GM23338 (cell line): Measurements from ENCODE around the gene UHRF1.

Experiments used
- EZH2 ChIP-seq: fragments of 200-600 bp; sonication (generic); IDR thresholded peaks from one replicate; pipeline ENCODE4 v1.8.0; 2017; ENCODE audit warnings: antibody characterized with exemption, mild to moderate bottlenecking, low read depth; ENCODE audit not compliant: unreplicated experiment
- TF ChIP-seq, protein P1 (sequence below), 2 experiments: fragments of 200-600 bp in 1 of 2; sonication (generic) in 1 of 2; conservative IDR thresholded peaks; 2 replicates each; pipeline versions ENCODE4 v1.5.1 to v1.6.1; 2016 to 2017; ENCODE audit warnings: antibody characterized with exemption in 2 of 2, low read depth in 2 of 2, mild to moderate bottlenecking in 2 of 2, moderate library complexity in 1 of 2

DNA sequence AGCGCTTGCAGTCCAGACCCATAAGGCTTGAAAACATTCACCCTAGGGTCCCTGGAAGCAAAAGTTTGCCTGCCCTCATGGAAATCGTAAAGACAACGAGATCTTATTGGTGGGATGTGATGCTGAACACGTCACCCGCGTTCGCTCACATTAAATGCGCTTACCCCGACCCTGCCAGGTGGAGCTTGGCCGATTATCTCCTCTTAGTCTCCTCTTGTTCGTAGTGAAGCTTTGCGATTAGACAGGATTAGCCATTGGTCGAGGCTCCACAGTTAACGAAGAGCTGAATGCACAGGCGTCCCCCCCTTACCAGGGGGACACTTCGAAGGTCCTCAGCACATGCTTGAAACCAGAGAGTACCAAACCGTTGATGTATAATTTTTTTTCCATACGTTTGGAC, 43.6 kb downstream of the UHRF1 start:
- TF ChIP-seq, protein P1, sequence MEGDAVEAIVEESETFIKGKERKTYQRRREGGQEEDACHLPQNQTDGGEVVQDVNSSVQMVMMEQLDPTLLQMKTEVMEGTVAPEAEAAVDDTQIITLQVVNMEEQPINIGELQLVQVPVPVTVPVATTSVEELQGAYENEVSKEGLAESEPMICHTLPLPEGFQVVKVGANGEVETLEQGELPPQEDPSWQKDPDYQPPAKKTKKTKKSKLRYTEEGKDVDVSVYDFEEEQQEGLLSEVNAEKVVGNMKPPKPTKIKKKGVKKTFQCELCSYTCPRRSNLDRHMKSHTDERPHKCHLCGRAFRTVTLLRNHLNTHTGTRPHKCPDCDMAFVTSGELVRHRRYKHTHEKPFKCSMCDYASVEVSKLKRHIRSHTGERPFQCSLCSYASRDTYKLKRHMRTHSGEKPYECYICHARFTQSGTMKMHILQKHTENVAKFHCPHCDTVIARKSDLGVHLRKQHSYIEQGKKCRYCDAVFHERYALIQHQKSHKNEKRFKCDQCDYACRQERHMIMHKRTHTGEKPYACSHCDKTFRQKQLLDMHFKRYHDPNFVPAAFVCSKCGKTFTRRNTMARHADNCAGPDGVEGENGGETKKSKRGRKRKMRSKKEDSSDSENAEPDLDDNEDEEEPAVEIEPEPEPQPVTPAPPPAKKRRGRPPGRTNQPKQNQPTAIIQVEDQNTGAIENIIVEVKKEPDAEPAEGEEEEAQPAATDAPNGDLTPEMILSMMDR (conservative IDR thresholded peaks at IDR 0.05; ENCODE audit: low read depth in 2 of 2): no peak
- no peak for TF ChIP-seq EZH2
